Stimulated activated effector memory CD8-positive, alpha-beta T cell treated with anti-CD3 and anti-CD28 coated beads, Interleukin-12 subunit alpha, Interleukin-12 subunit beta, amount 100 ng/mL, for 72 hours (primary cell): ENCODE measurements around the gene OR10P1.
"Not testable (repeated sequence)": the region's sequence is repeated elsewhere in the genome, so short reads cannot be mapped to it uniquely, and the experiment has no call there.

ENCODE experiments used
- ATAC-seq: fragments of 150-1000 bp; cut with Tn5 transposase; 2 replicates; pipeline ENCODE4 v1.10.0; 2021
- DNase-seq, 2 donors: peaks; one replicate each; pipeline ENCODE4 v3.0.0; 2021 to 2022; ENCODE audit warnings: low spot score in 2 of 2
- H3K27ac Mint-ChIP-seq: one replicate; pipeline ENCODE4 v1.8.0; 2022; ENCODE audit warnings: mild to moderate bottlenecking, mixed read lengths
- H3K36me3 Mint-ChIP-seq: one replicate; pipeline ENCODE4 v1.8.0; 2022; ENCODE audit warnings: mild to moderate bottlenecking, mixed read lengths
- H3K4me1 Mint-ChIP-seq: one replicate; pipeline ENCODE4 v1.8.0; 2022; ENCODE audit warnings: mixed read lengths
- H3K4me3 Mint-ChIP-seq: one replicate; pipeline ENCODE4 v1.8.0; 2022; ENCODE audit warnings: mild to moderate bottlenecking, mixed read lengths
- H3K9me3 Mint-ChIP-seq: one replicate; pipeline ENCODE4 v1.8.0; 2022; ENCODE audit warnings: mixed read lengths

The OR10P1 gene

DNA sequence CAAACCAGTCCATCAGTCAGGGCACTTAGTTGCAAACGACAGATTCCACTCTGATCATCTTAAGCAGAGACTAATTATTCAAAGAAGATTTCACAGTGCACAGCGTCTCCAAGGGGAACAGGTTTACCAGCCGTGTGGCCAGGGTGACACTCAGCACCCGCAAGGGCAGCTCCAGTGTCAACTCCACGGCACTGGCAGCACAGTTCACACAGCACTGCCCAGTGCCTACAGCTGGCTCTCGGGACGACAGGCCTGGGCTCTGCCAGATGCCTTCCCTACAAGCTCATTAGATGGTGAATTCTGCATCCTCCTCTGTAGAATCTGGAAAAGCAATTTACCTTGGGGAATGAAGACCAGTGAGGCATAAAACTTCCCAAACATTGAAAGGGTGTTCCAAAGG, 4.9 kb downstream of the OR10P1 start:
- Mint-ChIP-seq H3K9me3 (no peaks in the 10 kb centered on the region), H3K27ac (no peak overlapping the region), H3K4me3 (no peak overlapping the region), H3K36me3 (no peaks in the 10 kb centered on the region), H3K4me1 (peaks cover 24% of the 10 kb centered on the region)
- ATAC-seq (no peak), DNase-seq (no peak)

- H3K4me3 Mint-ChIP-seq, result no peak overlapping the region
- ATAC-seq, result no peak
- DNase-seq, result no peak
- H3K27ac Mint-ChIP-seq, result no peak overlapping the region
- H3K36me3 Mint-ChIP-seq, result no peaks in the 10 kb centered on the region
- peaks cover 23% of the 10 kb centered on the region for H3K4me1 Mint-ChIP-seq
- no peaks in the 10 kb centered on the region for H3K9me3 Mint-ChIP-seq
These were observed 5.6 kb downstream of the OR10P1 start for GRCh38 chr12:55642267-55642666.

DNA sequence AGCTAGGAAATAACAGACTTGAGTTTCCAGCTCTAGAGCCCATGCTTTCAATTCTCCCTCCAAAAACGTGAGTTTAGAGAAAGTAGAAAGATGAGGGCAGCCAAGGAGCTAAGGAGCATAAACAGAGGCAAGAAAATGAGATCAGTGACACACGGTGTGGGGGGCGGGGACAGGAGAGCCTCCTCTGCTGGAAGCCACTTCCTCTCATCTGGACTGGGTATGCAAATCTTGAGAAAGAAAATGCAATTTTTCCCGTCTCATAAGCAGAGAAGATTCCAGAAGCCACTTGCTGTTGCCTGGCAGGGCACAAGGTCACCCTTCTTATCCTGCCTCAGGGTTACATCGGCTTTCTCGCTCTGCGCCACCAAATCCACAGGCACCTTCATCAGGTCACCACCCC, 6.0 kb downstream of the OR10P1 start:
- peaks cover 19% of the 10 kb centered on the region for H3K4me1 Mint-ChIP-seq
- H3K9me3 Mint-ChIP-seq, result no peaks in the 10 kb centered on the region
- no peak overlapping the region for H3K4me3 Mint-ChIP-seq
- H3K27ac Mint-ChIP-seq, result no peak overlapping the region
- H3K36me3 Mint-ChIP-seq, result no peaks in the 10 kb centered on the region
- DNase-seq (no peak), ATAC-seq (no peak)

GRCh38 chr12:55644591-55644990, 7.9 kb downstream of the OR10P1 start:
- H3K36me3 Mint-ChIP-seq, result no peaks in the 10 kb centered on the region
- no peak overlapping the region for H3K27ac Mint-ChIP-seq
- no peak overlapping the region for H3K4me3 Mint-ChIP-seq
- ATAC-seq, result no peak
- peaks cover 18% of the 10 kb centered on the region for H3K4me1 Mint-ChIP-seq
- no peaks in the 10 kb centered on the region for H3K9me3 Mint-ChIP-seq
- no peak for DNase-seq

DNA sequence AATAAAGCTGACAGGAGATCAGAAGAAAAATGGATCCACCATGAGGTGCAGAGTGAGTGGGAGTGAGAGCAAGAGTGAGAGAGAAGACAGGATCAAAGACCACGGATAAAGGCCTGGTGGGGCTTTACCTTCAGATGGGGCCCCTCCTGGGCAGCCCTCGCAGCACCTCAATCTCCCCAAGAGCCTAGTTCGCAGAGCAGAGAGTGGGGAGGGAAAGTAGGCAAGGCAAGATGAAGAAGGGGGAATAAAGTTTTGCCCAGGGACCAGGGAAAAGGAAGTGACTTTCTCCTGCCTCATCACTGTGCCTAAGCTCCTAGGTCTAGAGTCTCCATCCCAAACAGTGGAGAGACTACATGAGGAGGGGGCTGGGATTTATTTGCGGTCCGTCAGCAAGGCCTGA, 10.3 kb downstream of the OR10P1 start:
- no peak overlapping the region for H3K4me3 Mint-ChIP-seq
- ATAC-seq (no peak), DNase-seq (no peak)
- no peak overlapping the region for H3K27ac Mint-ChIP-seq
- peaks cover 3% of the 10 kb centered on the region for H3K9me3 Mint-ChIP-seq
- no peaks in the 10 kb centered on the region for H3K36me3 Mint-ChIP-seq
- peaks cover 26% of the 10 kb centered on the region for H3K4me1 Mint-ChIP-seq

DNA sequence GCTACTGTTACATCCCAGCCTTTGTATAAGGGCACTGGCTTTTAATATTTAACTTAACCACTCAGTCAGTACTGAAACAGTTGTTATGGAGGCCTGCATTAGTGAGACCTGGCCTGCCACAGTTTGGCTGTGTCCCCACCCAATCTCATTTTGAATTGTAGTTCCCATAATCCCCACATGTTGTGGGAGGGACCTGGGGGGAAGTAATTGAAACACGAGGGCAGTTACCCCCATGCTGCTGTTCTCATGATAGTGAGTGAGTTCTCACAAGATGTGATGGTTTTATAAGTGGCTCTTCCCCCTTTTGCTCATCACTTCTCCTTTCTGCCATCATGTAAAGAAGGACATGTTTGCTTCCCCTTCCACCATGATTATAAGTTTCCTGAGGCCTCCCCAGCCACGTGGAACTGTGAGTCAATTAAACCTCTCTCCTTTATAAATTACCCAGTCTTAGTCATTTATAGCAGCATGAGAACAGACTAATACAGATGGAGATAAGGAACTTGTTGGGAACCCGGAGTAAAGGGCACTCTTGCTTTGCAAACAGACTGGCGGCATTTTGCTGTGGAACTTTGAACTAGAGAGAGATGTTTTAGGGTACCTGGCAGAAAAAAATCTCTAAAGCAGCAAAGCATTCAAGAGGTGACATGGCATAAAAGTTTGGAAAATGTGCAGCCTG, 14.1 kb downstream of the OR10P1 start:
- not testable (repeated sequence) for DNase-seq, H3K9me3 Mint-ChIP-seq, H3K4me3 Mint-ChIP-seq, H3K36me3 Mint-ChIP-seq, ATAC-seq
- Mint-ChIP-seq H3K4me1 (peaks cover 28% of the 10 kb centered on the region), H3K27ac (peak overlapping the region; percentile 15)

GRCh38 chr12:55651299-55651683, 14.6 kb downstream of the OR10P1 start:
- Mint-ChIP-seq H3K4me1 (peaks cover 23% of the 10 kb centered on the region), H3K9me3 (peaks cover 3% of the 10 kb centered on the region), H3K36me3 (no peaks in the 10 kb centered on the region), H3K27ac (peak overlapping the region; percentile 15), H3K4me3 (no peak overlapping the region)
- DNase-seq, result no peak
- no peak for ATAC-seq

DNA sequence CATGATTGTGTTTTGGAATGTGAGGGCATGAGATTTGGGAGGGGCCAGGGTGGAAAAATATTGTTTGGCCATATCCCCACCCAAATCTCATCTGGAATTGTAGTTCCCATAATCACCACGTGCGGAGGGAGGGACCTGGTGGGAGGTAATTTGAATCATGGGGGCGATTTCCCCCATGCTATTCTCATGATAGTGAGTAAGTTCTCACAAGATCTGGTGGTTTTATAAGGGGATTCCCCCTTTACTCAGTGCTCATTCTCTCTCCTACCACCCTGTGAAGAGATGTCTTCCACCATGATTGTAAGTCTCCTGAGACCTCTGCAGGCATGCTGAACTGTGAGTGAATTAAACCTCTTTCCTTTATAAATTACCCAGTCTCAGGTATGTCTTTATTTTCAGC, 15.7 kb downstream of the OR10P1 start:
- H3K4me1 Mint-ChIP-seq, result peaks cover 14% of the 10 kb centered on the region
- H3K4me3 Mint-ChIP-seq, result no peak overlapping the region
- no peaks in the 10 kb centered on the region for H3K36me3 Mint-ChIP-seq
- DNase-seq (no peak), ATAC-seq (peak; percentile 95)
- peaks cover 3% of the 10 kb centered on the region for H3K9me3 Mint-ChIP-seq
- H3K27ac Mint-ChIP-seq, result no peak overlapping the region

DNA sequence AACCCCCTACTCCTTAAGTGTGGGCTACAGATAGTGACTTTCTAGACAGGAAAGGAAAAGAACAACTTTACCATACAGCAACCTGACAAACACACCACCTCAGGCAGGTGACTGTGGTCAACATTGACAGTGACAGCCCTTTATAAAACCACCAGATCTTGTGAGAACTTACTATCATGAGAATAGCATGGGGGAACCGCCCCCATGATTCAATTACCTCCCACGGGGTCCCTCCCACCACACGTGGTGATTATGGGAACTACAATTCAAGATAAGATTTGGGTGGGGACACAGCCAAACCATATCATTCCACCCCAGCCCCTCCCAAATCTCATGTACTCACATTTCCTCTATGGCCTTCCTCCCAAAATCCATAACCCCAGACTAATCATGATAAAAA, 16.3 kb downstream of the OR10P1 start:
- H3K4me3 Mint-ChIP-seq, result no peak overlapping the region
- ATAC-seq (no peak), DNase-seq (no peak)
- H3K4me1 Mint-ChIP-seq, result peaks cover 14% of the 10 kb centered on the region
- H3K27ac Mint-ChIP-seq, result no peak overlapping the region
- peaks cover 3% of the 10 kb centered on the region for H3K9me3 Mint-ChIP-seq
- H3K36me3 Mint-ChIP-seq, result no peaks in the 10 kb centered on the region

GRCh38 chr12:55654511-55655214, 18.0 kb downstream of the OR10P1 start:
- no peak overlapping the region for H3K27ac Mint-ChIP-seq

GRCh38 chr12:55657212-55657611, 20.5 kb downstream of the OR10P1 start:
- H3K36me3 Mint-ChIP-seq, result no peaks in the 10 kb centered on the region
- no peak overlapping the region for H3K4me3 Mint-ChIP-seq
- no peaks in the 10 kb centered on the region for H3K9me3 Mint-ChIP-seq
- no peak overlapping the region for H3K27ac Mint-ChIP-seq
- peaks cover 5% of the 10 kb centered on the region for H3K4me1 Mint-ChIP-seq
- DNase-seq (no peak), ATAC-seq (no peak)

More at GRCh38 chr12:55654511-55655214, 18.0 kb downstream of the OR10P1 start:
- Mint-ChIP-seq H3K4me1 (peaks cover 14% of the 10 kb centered on the region), H3K9me3 (peaks cover 3% of the 10 kb centered on the region), H3K4me3 (no peak overlapping the region), H3K36me3 (no peaks in the 10 kb centered on the region)
- no peak for ATAC-seq
- no peak for DNase-seq

DNA sequence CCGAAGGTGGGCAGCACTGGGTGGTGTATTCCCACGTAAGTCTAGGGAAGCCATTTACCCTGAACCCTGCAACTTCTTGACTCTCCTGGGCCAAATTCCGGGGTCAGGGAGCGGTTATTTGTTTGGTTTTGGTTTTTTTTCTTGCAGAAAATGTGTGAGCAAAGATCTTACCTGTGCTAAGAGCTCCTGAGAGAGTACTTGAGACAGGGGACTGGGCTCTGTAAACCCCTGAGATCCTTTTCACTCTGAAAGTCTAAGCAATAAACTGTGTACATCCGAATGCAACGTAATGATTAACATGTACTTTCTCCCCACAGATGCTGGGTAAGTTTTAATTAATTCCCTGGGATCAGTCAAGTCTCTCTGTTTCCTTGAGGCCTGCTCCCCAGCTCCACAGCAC, 21.5 kb downstream of the OR10P1 start:
- no peak overlapping the region for H3K27ac Mint-ChIP-seq

GRCh38 chr12:55658635-55659391, 22.1 kb downstream of the OR10P1 start:
- Mint-ChIP-seq H3K36me3 (no peaks in the 10 kb centered on the region), H3K4me3 (no peak overlapping the region), H3K27ac (no peak overlapping the region), H3K4me1 (no peaks in the 10 kb centered on the region), H3K9me3 (no peaks in the 10 kb centered on the region)
- DNase-seq (no peak), ATAC-seq (peak; percentile 21)

More for the DNA sequence above, 21.5 kb downstream of the OR10P1 start:
- no peaks in the 10 kb centered on the region for H3K36me3 Mint-ChIP-seq
- DNase-seq (no peak), ATAC-seq (no peak)
- no peak overlapping the region for H3K4me3 Mint-ChIP-seq
- H3K9me3 Mint-ChIP-seq, result no peaks in the 10 kb centered on the region
- no peaks in the 10 kb centered on the region for H3K4me1 Mint-ChIP-seq

DNA sequence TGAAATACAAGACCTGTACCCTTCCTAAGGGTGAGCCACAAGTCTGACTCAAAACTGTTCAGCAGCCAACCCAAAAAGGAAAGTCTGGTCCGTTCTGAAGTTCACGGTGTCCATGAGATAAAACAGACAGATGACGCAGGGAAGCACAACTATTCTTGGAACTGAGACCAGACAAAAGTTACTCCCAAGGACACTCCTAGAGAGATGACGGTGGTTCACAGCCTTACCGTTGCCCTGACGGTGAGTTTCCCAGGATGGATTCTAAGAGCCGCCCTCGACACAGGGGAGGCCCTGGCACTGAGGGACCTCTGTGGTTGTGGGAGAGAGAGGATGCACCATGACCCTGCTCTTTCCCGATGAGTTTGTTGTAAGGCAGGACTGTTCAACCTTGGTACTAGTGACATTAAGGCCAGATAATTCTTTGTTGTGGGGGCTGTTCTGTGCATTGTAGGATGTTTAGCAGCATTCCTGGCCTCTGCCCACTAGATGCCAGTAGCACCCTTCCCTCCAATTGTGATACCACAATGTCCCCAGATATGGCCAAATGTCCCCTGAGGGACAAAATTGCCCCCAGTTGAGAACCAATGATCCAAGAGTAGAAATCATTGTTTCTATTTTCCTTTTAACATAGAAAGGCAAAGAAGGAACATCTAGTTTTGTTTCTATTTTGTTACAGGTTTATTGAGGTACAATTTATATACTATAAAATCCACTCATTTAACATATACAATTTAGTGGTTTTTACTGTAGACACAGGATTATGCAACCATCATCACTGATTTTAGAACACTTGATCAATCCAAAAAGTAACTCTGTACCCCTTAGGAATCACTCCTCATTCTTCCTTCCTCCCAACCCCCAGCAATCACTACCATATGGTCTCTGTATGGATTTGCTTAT, 23.0 kb downstream of the OR10P1 start:
- ATAC-seq (peak; percentile 38), DNase-seq (no peak)
- H3K36me3 Mint-ChIP-seq, result no peaks in the 10 kb centered on the region
- H3K4me1 Mint-ChIP-seq, result no peaks in the 10 kb centered on the region
- H3K9me3 Mint-ChIP-seq, result no peaks in the 10 kb centered on the region
- H3K4me3 Mint-ChIP-seq, result no peak overlapping the region
- no peak overlapping the region for H3K27ac Mint-ChIP-seq

GRCh38 chr12:55663391-55663790, 26.7 kb downstream of the OR10P1 start:
- Mint-ChIP-seq H3K27ac (no peak overlapping the region), H3K4me3 (no peak overlapping the region), H3K9me3 (no peaks in the 10 kb centered on the region), H3K36me3 (no peaks in the 10 kb centered on the region), H3K4me1 (no peaks in the 10 kb centered on the region)
- DNase-seq (no peak), ATAC-seq (no peak)
